HepG2 (cell line): Measurements from ENCODE around the gene SLC38A2.

ENCODE experiments used
- CBX5 ChIP-seq: sonication (generic); formaldehyde crosslinking; IDR thresholded peaks from 2 replicates; pipeline ENCODE4 v1.4.0; 2020; ENCODE audit warnings: missing genetic modification reagents, borderline replicate concordance
- CTCF ChIP-seq: sonication (generic); formaldehyde crosslinking; IDR thresholded peaks from 2 replicates; pipeline ENCODE4 v1.5.0; 2020; ENCODE audit warnings: mild to moderate bottlenecking, missing genetic modification reagents, moderate library complexity
- GLI4 ChIP-seq: sonication (generic); formaldehyde crosslinking; IDR thresholded peaks from 2 replicates; pipeline ENCODE4 v1.5.1; 2020; ENCODE audit warnings: missing genetic modification reagents, mild to moderate bottlenecking, moderate library complexity, borderline replicate concordance
- GTF2F1 ChIP-seq: fragments of 150-350 bp; IDR thresholded peaks from 2 replicates; pipeline ENCODE4 v1.6.1; 2014; ENCODE audit warnings: low read length
- KDM1A ChIP-seq: IDR thresholded peaks from 2 replicates; pipeline ENCODE4 v1.6.1; 2016; ENCODE audit warnings: missing compliant biosample characterization
- SOX13 ChIP-seq, 3 experiments: fragments of 450-650 bp in 1 of 3; sonication (generic) in 1 of 3; formaldehyde crosslinking in 1 of 3; IDR thresholded peaks in 2 of 3; conservative IDR thresholded peaks in 1 of 3; 2 replicates each; pipeline versions ENCODE4 v1.5.0 to v1.6.1; 2016 to 2020; ENCODE audit warnings: antibody characterized with exemption in 1 of 3, mild to moderate bottlenecking in 1 of 3, missing compliant biosample characterization in 1 of 3, missing genetic modification reagents in 1 of 3, moderate library complexity in 1 of 3
- ZNF780A ChIP-seq: sonication (generic); formaldehyde crosslinking; IDR thresholded peaks from 2 replicates; pipeline ENCODE4 v1.8.0; 2022; ENCODE audit warnings: mild to moderate bottlenecking, missing genetic modification reagents, moderate library complexity

GRCh38 chr12:46401662-46402061 is 29.1 kb upstream of the SLC38A2 start:
- TF ChIP-seq CBX5 (CRISPR knock-in tag): no peak
- no peak for TF ChIP-seq GLI4 (CRISPR knock-in tag)
- TF ChIP-seq GTF2F1: no peak
- TF ChIP-seq CTCF (CRISPR knock-in tag): no peak
- TF ChIP-seq KDM1A: no peak
- TF ChIP-seq ZNF780A (CRISPR knock-in tag): no peak
- no peak for TF ChIP-seq SOX13 (IDR thresholded peaks at IDR 0.05)
- TF ChIP-seq SOX13 (CRISPR knock-in tag; conservative IDR thresholded peaks at IDR 0.05 in 1 of 2, IDR thresholded peaks at IDR 0.05 in 1 of 2): no peak
